ENCODE data around the gene MAN1C1. TPM values are rescaled to one million over a fixed set of nuclear protein-coding genes. Genes with fewer than 3 reads are reported as not detected.

Gene MAN1C1
- total RNA-seq, 2 donors from 2014 or later: 22.8 to 34.4 TPM

- Histone ChIP-seq H3K27ac (no peak overlapping the region), H3K36me3 (no peaks in the 10 kb centered on the region), H3K4me3 (no peak overlapping the region), H3K4me1 (replicated peaks) (peaks cover 13% of the 10 kb centered on the region), H3K9me3 (no peaks in the 10 kb centered on the region), H3K27me3 (replicated peaks; ENCODE audit: insufficient read depth) (no peaks in the 10 kb centered on the region)
- WGBS: 40% methylated on average over 18 of the region's 18 CpGs
- no peak for TF ChIP-seq POLR2AphosphoS5 (IDR thresholded peaks at IDR 0.05)
- TF ChIP-seq, protein P1, sequence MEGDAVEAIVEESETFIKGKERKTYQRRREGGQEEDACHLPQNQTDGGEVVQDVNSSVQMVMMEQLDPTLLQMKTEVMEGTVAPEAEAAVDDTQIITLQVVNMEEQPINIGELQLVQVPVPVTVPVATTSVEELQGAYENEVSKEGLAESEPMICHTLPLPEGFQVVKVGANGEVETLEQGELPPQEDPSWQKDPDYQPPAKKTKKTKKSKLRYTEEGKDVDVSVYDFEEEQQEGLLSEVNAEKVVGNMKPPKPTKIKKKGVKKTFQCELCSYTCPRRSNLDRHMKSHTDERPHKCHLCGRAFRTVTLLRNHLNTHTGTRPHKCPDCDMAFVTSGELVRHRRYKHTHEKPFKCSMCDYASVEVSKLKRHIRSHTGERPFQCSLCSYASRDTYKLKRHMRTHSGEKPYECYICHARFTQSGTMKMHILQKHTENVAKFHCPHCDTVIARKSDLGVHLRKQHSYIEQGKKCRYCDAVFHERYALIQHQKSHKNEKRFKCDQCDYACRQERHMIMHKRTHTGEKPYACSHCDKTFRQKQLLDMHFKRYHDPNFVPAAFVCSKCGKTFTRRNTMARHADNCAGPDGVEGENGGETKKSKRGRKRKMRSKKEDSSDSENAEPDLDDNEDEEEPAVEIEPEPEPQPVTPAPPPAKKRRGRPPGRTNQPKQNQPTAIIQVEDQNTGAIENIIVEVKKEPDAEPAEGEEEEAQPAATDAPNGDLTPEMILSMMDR (IDR thresholded peaks at IDR 0.05): peak; percentile 16 to 71 (median 47)
- intact Hi-C loops (cut with DNase I): no loop called here
- no peak for DNase-seq (ENCODE audit: low spot score)
These were observed 43.6 kb upstream of the MAN1C1 start for GRCh38 chr1:25572708-25573590.

- Histone ChIP-seq H3K4me3 (no peak overlapping the region), H3K27me3 (replicated peaks; ENCODE audit: insufficient read depth) (no peaks in the 10 kb centered on the region), H3K9me3 (no peaks in the 10 kb centered on the region), H3K4me1 (replicated peaks) (peaks cover 9% of the 10 kb centered on the region), H3K36me3 (no peaks in the 10 kb centered on the region), H3K27ac (no peak overlapping the region)
- TF ChIP-seq POLR2AphosphoS5 (IDR thresholded peaks at IDR 0.05) (no peak), POLR2A (IDR thresholded peaks at IDR 0.05) (no peak)
- TF ChIP-seq, protein P1 (IDR thresholded peaks at IDR 0.05): no peak
- WGBS: 63% methylated on average over 9 of the region's 9 CpGs
- intact Hi-C loops (cut with DNase I): no loop called here
- DNase-seq (ENCODE audit: low spot score): no peak
These were observed 43.0 kb upstream of the MAN1C1 start for GRCh38 chr1:25573591-25573930.

GRCh38 chr1:25573961-25574360 is 42.6 kb upstream of the MAN1C1 start:
- no peaks in the 10 kb centered on the region for H3K36me3 ChIP-seq
- H3K27me3 ChIP-seq (replicated peaks; ENCODE audit: insufficient read depth): no peaks in the 10 kb centered on the region
- no peak overlapping the region for H3K27ac ChIP-seq
- no peak overlapping the region for H3K4me3 ChIP-seq
- intact Hi-C loops (cut with DNase I): no loop called here
- 70% methylated on average over 8 of the region's 8 CpGs for whole genome bisulfite sequencing
- DNase-seq (ENCODE audit: low spot score): no peak
- TF ChIP-seq POLR2A (IDR thresholded peaks at IDR 0.05): no peak
- H3K9me3 ChIP-seq: no peaks in the 10 kb centered on the region
- H3K4me1 ChIP-seq (replicated peaks): peaks cover 5% of the 10 kb centered on the region

DNA sequence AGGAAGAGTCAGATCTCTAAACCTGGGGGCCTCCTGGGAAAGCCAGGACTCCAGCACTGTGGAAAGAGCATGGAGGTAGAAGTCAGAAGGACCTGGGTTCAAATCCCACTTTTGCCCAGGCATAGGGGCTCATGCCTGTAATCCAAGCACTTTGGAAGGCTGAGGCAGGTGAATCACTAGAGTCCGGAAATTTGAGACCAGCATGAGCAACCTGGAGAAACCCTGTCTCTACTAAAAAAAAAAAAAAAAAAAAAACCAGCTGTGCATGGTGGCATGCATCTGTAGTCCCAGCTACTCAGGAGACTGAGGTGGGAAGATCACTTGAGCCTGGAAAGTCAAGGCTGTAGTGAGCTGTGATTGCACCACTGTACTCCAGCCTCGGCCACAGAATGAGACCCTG is 41.4 kb upstream of the MAN1C1 start:
- intact Hi-C loops (cut with DNase I): no loop called here
- Histone ChIP-seq H3K27ac (no peak overlapping the region), H3K4me1 (replicated peaks) (no peaks in the 10 kb centered on the region), H3K27me3 (replicated peaks; ENCODE audit: insufficient read depth) (no peaks in the 10 kb centered on the region), H3K36me3 (no peaks in the 10 kb centered on the region), H3K9me3 (no peaks in the 10 kb centered on the region), H3K4me3 (no peak overlapping the region)
- no peak for DNase-seq (ENCODE audit: low spot score)
- 86% methylated on average over 2 of the region's 2 CpGs for WGBS
- TF ChIP-seq, protein P1 (IDR thresholded peaks at IDR 0.05): no peak
- TF ChIP-seq POLR2A (IDR thresholded peaks at IDR 0.05) (no peak), POLR2AphosphoS5 (IDR thresholded peaks at IDR 0.05) (no peak)

DNA sequence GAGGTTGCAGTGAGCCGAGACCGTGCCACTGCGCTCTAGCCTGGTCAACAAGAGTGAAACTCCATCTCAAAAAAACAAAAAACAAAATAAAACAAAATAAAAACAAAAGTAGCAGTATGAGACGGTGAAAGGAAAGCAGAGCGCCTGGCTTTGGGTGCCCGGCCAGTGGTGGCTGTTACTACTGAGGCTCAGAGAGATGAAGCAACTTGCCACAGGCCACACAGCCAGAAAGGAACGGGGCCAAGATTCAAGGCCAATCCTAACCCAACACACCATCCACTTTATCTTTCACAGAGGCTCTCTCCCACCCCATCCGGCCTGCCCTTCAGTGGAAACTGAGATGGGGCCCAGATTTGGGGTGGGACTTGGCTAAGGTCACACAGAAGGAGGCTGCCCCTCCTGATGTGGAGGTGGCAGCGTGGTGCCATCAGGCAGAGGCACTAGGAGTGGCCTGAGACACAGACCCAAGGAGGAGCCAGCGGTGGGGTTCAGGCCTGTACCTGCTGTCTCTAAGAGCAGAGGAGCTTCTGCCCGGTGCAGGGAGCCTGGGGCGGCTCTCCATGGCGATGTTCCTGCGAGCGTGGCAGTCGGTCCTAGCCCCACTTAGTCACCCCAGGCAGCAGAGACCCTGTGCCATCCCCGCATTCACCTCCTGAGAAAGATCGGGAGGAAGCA is 40.0 kb upstream of the MAN1C1 start:
- WGBS: 90% methylated on average over 18 of the region's 18 CpGs

More for the DNA sequence above, 40.0 kb upstream of the MAN1C1 start:
- TF ChIP-seq POLR2AphosphoS5 (IDR thresholded peaks at IDR 0.05) (no peak), POLR2A (IDR thresholded peaks at IDR 0.05) (no peak)
- TF ChIP-seq, protein P1 (IDR thresholded peaks at IDR 0.05): no peak
- Histone ChIP-seq H3K4me3 (no peak overlapping the region), H3K36me3 (no peaks in the 10 kb centered on the region), H3K27ac (no peak overlapping the region), H3K9me3 (no peaks in the 10 kb centered on the region), H3K27me3 (replicated peaks; ENCODE audit: insufficient read depth) (no peaks in the 10 kb centered on the region), H3K4me1 (replicated peaks) (no peaks in the 10 kb centered on the region)
- DNase-seq (ENCODE audit: low spot score): no peak
- intact Hi-C loops (cut with DNase I): no loop called here
